GM21423 (cell line): Measurements from ENCODE around the gene CCDC88C.
"Not testable (repeated sequence)": the region's sequence is repeated elsewhere in the genome, so short reads cannot be mapped to it uniquely, and the experiment has no call there.

ENCODE experiments used
- ATAC-seq: cut with Tn5 transposase; IDR thresholded peaks from one replicate; pipeline ENCODE4 v1.9.1; 2021; ENCODE audit warnings: mild to moderate bottlenecking, moderate library complexity; ENCODE audit not compliant: unreplicated experiment

Gene CCDC88C

GRCh38 chr14:91417120-91417982 is at the start of gene CCDC88C:
Gene CCDC88C, minus strand, starts transcription at chr14:91417820. Its CDS starts 130 bp downstream, at chr14:91417690.
- ATAC-seq = peak; percentile 38

- no peak for ATAC-seq
Measured at GRCh38 chr14:91466192-91466591, 48.6 kb upstream of the CCDC88C start.

GRCh38 chr14:91464615-91465205 is 47.1 kb upstream of the CCDC88C start:
- ATAC-seq = no peak

DNA sequence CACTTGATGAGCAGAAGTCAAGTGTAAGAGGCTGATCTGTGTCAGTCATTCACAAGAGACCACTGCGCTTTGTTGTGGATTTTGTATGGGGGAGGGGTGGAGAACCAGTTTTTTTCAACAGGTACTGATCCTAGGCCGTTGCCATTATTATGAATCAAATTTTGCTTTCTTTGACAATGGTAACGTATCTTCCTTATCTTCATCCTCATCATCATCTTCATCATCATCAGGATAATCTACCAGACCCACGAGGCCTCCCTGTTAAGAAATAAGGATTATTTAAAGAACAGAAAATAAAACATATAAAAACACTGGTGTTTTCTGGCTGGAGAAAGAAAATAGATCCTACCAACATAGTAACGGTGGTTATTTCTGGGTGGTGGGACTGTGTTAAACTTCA is 41.0 kb upstream of the CCDC88C start:
- ATAC-seq = no peak

DNA sequence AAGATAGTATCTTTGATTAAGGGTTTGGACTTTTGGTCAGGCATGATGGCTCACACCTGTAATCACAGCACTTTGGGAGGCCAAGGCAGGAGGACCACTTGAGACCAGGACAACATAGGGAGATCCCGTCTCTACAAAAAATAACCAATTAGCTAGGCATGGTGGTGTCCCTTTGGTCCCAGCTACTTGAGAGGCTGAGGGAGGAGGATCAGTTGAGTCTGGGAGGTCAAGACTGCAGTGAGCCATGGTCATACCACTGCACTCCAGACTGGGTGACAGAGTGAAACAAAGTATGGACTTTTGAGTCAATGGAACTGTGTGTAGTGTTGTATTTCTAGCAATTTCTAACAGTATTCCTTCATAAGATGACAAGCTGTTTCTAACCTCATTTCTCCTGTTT is 38.7 kb upstream of the CCDC88C start:
- ATAC-seq = no peak

DNA sequence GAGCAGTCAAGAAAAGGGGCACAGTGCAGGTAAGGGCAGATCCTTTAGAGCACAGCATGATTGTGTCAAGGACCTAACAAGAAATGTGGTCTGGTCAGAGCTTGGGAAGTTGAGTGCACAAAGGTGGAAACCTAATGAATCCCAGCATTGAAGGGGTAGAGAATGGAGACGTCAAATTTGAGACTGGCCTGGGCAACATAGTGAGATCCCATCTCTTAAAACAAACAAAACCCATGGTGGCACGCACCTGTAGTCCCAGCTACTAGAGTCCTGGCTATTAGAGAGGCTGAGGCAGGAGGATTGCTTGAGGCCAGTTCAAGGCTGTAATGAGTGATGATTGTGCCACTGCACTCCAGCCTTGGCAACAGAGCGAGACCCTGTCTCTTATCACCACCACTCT is 37.0 kb upstream of the CCDC88C start:
- no peak for ATAC-seq

DNA sequence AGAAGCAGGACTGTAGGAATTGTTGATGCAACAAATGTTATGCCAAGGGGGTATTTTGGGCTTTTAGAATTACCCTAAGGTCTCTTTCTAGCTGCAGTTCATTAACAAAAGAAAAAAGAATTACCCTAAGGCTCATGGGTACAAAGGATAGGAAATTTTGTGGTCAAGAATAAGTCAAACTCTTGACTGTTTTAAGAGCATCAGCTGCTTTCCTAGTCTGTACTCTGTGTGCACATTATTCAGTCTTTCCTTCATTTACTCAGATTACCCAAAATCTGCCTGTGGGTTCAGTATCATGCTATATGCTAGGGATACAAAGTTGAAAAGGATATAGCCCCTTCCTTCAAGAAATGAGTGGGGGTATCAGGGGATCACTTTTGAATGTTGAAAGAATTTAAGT is 36.5 kb upstream of the CCDC88C start:
- no peak for ATAC-seq

GRCh38 chr14:91453744-91454143 is 36.1 kb upstream of the CCDC88C start:
- no peak for ATAC-seq

DNA sequence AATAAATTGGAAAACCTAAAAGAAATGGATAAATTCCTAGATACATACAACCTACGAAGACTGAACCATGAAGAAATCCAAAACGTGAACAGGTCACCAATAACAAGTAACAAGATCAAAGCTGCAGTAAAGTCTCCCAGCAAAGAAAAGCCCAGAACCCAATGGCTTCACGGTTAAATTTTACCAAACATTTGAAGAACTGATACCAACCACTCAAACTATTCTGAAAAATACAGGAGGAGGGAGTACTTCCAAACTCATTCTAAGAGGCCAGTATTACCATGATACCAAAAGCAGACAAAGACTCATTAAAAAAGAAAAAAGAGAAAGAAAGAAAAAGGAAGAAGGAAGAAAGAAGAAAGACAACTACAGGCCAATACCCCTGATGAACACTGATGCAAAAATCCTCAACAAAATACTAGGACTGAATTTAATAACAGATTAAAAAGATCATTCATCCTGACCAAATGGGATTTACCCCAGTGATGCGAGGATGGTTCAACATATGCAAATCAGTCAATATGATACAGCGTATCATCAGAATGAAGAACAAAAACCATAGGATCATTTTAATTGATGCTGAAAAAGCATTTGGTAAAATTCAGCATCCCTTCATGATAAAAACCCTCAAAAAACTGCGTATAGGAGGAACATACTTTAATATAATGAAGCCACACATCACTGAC is 26.9 kb upstream of the CCDC88C start:
- no peak for ATAC-seq

DNA sequence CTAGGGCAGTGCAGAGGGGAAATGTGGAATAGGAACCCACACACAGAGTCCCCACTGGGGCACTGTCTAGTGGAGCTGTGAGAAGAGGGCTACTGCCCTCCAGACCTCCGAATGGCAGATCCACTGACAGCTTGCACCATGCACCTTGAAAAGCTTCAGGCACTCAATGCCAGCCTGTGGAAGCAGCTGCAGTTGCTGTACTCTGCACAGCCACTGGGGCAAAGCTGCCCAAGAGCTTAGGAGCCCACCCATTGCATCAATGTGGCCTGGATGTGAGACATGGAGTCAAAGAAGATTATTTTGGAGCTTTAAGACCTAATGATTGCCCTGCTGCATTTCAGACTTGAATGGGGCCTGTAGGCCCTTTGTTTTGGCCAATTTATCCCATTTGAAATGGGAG is 21.7 kb upstream of the CCDC88C start:
- no peak for ATAC-seq

GRCh38 chr14:91438845-91439244 is 21.2 kb upstream of the CCDC88C start:
- ATAC-seq = no peak

DNA sequence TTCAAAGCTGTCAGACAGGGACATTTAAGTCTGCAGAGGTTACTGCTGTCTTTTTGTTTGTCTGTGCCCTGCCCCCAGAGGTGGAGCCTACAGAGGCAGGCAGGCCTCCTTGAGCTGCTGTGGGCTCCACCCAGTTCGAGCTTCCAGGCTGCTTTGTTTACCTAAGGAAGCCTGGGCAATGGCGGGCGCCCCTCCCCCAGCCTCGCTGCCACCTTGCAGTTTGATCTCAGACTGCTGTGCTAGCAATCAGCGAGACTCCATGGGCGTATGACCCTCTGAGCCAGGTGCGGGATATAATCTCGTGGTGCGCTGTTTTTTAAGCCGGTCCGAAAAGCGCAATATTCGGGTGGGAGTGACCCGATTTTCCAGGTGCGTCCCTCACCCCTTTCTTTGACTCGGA is 18.6 kb upstream of the CCDC88C start:
- ATAC-seq = not testable (repeated sequence)

GRCh38 chr14:91429385-91429784 is 11.8 kb upstream of the CCDC88C start:
- no peak for ATAC-seq

GRCh38 chr14:91428931-91429330 is 11.3 kb upstream of the CCDC88C start:
- not testable (repeated sequence) for ATAC-seq

DNA sequence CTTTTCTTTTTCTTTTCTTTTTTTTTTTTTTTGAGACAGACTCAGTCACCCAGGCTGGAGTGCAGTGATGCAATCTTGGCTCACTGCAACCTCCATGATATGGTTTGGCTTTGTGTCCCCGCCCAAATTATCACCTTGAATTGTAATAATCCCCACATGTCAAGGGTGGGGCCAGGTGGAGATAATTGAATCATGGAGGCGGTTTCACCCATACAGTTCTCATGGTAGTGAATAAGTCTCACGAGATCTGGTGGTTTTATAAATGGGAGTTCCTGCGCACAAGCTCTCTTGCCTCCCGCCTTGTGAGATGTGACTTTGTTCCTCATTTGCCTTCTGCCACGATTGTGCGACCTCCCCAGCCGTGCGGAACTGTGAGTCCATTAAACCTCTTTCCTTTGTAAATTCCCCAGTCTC is 7.9 kb upstream of the CCDC88C start:
- not testable (repeated sequence) for ATAC-seq

DNA sequence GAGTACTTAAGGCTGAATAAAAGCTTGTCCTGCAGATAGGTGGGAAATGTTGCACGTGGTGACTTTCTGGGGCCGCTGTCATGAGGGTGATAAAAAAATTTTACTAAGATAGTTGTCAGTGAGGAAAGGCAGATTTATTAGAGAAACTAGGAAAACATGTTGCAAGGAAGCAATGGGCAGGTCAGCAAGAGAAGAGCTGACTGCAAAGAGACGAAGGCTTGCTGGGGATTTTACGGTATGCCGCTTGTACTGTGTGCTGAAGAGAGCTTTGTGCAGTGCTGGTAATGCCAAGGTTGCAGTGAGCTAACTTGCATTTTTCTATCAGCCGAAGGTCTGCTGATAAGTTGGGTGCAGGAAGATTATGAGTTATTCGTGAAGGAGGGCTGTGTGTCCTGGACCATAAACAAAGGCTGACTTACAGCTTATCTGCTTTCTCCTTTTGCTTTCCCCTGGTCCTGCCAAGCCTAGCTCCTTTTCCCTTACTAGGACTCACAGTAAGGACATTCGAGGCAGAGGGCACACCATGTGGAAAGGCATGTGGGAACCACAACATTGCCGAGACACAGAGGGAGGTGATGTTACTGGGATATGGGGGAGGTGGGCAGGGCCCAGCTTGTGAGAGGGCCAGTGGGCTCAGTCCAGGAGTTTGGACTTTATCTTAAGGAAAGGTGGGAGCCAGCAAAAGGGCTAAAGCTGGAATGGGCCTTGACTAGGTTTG is 7.4 kb upstream of the CCDC88C start:
- ATAC-seq = no peak

GRCh38 chr14:91420686-91421085 is 3.1 kb upstream of the CCDC88C start:
- no peak for ATAC-seq

GRCh38 chr14:91419451-91419850 is 1.8 kb upstream of the CCDC88C start:
- ATAC-seq = no peak

DNA sequence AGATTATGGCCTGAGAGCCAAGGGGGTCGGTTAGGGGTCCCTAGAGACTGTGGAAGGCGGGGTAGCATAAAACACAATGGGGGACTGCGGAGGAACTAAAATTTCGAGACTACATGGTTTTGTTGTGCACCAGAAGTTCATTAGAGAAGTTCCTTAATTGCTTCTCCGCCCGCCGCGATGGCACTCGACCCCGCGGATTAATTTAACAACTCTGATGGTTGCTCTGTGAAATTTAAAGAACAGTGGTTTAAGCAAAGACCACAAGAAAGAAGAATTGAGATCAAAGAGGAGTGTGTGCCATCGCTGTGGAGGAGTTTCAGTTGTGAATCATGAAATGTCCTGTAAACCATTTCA is 1.4 kb upstream of the CCDC88C start:
- no peak for ATAC-seq

DNA sequence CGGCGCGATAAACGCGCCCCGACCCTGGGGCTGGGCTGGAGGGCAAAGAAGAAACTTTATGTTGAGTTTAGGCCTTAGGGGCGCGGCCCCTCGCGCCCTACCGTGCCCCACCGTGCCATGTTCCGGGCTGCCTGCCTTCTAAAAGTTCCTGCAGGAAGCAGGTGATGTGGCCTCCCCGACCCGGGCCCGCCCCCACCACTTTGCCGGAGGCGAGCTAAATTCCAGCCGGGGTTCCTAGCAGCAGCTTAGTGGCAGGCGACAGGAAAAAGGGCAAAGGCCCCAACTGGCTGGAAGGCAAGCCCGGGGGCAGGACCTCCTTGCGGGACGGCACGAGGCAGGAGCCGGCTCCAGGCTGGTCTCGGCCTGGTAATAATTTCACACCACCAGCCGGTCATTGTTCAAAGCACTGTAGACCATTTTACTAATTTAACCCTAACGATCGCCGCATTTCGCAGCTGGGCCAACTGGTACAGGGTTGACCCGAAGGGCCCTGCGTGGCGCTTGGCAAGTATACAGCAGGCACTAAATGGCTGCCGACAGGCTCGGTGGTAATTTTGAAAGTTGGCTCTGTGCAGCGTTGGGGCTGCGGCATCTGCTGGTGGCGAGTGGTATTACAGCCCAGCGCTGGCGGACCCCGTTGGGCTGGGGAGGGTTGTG is 895 bp upstream of the CCDC88C start:
- no peak for ATAC-seq

DNA sequence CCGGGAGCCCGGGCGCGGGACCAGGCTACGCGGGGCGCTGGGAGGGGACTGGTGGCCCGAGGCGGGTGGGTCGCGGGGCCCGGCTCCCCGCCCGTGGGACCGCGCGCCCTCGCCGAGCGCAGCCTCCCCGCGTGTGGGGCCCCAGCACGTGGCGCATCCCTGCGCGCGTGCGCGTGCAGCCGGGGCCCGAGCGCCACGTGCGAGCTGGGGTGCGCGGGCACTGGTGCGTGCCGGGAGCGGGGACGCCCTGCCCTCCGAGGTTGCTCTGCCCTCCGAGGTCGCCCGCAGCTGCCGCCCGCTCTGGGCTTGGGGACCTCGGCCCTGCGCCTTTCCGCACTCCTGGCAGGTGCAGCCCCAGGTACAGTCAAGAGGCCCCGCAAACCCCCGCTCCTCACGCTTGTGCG is 365 bp upstream of the CCDC88C start:
- peak; percentile 13 for ATAC-seq
